GM18861 (cell line): ENCODE results near the gene KLF1.

Experiments
- ATAC-seq: cut with Tn5 transposase; IDR thresholded peaks from one replicate; pipeline ENCODE4 v1.9.1; 2021; ENCODE audit not compliant: unreplicated experiment

Gene KLF1

DNA sequence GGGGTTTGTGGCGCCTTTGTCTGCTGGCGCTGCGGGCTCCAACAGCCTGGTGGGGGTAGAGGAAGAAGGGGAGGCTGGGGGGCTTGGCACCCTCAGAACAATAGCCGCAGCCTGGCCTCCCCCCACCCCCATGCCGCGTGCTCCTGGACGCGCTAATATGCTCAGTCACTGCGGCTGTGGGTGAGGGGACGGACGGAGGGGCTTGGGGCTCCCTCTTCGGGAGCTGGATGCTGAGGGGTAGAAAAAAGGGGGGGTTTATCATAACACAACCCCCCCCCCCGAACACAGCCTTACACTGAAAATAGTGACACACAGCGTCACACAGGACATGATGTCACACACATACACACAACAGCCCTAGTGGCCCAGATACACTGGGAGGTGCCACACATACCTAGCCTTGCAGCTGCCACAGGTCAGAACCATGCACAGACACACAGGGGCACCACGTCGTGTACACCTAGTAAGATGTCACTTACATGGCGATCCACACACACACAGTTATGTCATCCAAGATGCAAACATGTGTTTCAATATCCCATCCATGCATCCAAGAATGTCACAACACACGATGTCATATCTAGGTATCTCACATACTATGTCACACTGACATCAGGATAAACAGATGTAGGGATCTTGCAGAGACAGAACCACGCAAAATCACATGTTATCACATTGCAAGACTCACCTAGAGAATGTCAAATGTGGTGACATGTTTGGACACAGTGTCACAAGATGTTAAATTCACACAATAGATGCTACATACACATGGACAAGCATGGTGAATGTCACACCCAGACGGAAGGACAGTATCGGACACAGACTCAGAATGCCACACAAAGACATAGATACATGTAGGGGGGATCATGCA is 47.9 kb downstream of the KLF1 start:
- no peak for ATAC-seq

DNA sequence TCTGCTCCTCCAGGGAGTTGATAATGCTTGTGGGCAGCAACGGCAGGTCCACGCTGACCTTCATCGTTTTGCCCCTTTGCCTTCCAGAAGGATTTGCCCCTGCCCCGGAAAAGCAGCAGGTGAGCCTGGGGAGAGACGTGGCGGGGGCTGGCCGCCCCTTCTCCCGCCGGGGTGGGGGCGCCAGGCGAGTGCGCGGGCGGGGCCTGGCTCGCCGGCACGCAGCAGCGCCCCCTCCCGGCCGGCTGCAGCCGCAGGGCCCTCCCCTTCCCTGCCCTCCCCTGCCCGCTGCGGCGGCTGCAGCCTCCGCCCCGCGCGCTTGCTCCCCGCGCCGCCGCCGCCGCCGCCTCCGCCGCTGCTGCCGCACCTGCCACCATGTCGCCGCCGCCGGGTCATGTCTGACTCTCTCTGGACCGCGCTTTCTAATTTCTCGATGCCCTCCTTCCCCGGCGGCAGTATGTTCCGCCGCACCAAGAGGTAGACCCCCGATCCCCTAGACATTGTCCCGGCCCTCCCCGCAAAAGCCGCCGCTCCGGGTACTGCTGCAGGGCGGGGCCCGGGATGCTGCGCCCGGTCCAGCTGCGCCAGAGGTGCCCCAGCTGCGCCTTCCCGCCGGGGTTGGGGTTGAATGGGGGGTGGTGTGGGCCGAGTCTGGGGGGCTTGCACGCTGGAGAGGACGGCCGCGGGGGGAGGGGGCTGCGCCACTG is 48.7 kb downstream of the KLF1 start, which contains the start of gene MAST1:
TSS of gene MAST1 (plus strand) at position 334 of the 704 bp plus-strand sequence. CDS start at position 392, 58 bp downstream.
- ATAC-seq, result no peak

DNA sequence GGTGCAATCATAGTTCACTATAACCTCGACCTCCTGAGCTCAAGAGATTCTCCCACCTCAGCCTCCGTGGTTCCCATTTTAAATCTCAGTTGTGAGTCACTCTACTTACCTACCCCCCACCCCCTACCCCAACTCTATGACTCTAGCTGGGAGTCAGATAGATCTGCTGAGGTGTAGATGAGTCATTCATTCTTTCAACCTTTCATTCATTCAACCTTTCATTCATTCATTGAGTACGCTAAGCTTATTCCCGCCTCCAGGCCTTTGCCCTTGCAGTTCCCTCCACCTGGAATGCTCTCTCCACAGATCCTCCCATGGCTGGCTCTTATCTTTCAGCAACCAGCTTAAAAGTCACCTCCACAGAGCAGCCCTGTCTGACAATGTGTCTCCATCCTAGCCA is 49.8 kb downstream of the KLF1 start:
- no peak for ATAC-seq

DNA sequence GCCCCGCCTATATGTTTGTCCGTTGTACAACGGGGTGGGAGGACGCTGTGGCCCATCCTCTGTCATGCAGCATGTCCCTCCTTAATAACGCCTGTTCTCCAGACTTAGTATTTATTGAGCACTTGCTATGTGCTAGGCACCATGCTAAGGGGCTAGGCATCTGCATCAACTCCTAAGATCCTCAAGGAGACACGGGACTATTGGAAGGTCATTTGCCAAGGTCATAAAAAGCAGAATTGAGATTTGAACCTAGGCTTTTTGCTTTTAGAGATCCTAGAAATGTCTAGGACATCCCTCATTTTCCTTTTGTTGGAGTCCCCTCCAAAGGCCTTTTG is 50.5 kb downstream of the KLF1 start:
- ATAC-seq, result no peak

DNA sequence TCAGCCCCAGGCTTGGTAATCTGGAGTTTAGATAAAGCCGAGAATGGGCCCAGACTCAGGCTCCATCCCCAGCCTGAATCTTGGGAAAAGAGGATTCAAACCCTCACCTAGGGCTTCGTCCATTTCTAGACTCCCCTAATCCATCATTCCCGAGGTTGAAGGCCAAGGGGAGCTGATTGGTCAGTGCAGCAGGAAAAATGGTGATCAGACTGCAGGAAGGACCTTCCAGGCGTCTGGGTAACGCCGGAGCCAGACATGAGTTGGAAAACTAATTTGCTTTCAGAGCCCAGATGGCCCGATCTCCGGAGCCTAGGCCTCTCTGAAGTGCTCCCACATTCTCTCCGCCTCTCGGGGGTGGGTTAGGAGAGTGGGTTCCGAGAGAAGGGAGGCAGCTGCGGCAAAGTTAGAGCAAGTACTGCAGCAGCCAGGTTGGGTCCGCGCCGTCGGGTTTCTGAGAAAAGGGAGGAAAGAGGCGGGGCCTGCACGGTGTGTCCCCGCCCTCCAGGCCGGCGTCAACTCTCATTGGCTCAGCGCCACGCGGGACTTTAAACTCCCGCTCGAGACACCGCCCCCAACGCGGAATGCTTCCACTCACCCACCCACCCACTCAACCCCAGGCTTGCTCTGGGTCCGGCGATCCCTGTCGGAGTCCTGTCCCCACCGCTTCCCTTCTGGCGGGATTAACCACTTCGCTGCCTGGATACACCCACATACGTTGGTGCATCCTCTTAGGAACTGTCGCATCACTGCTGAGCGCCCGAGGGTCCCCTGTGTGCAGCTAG is 51.8 kb downstream of the KLF1 start:
- ATAC-seq, result no peak

DNA sequence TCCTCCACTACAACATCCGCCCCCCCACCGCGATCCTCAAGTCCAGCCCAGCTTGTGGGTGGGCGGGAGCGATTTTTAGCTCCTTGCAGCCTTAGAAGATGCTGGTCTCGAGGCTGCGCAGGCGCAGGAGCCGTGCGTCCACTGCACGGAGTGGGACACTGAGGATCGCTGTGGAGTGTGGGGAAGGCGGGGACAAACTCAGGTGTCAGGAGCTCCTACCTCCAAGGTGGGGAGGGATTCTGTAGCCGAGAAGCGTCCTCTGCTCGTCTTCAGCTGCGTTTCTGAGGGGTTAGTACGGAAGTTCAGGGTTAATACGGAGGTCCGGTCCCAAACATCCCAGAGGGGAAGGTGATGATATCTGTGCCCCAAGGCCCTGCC is 52.4 kb downstream of the KLF1 start, which contains the start of gene RTBDN:
TSS of gene RTBDN (minus strand) at position 14 of the 378 bp plus-strand sequence. CDS start 4,600 bp downstream, outside the sequence.
- no peak for ATAC-seq
